Loucy (cell line): ENCODE results near the gene FRRS1.

Experiments used
- CTCF ChIP-seq: fragments of 200-600 bp; sonication (generic); conservative IDR thresholded peaks from 2 replicates; pipeline ENCODE4 v1.5.1; 2014; ENCODE audit warnings: mild to moderate bottlenecking, antibody characterized with exemption, low read length
- EZH2phosphoT487 ChIP-seq: fragments of 200-600 bp; IDR thresholded peaks from 2 replicates; pipeline ENCODE4 v1.6.1; 2018; ENCODE audit warnings: antibody characterized with exemption, mild to moderate bottlenecking, moderate library complexity, borderline replicate concordance

- TF ChIP-seq CTCF, result no peak
- no peak for TF ChIP-seq EZH2phosphoT487
Measured at GRCh38 chr1:99662539-99663080, 103.8 kb downstream of the FRRS1 start.
